Measurements from ENCODE around the gene PSMG1.
"Not testable (repeated sequence)": the region's sequence is repeated elsewhere in the genome, so short reads cannot be mapped to it uniquely, and the experiment has no call there.

Gene PSMG1, protein sequence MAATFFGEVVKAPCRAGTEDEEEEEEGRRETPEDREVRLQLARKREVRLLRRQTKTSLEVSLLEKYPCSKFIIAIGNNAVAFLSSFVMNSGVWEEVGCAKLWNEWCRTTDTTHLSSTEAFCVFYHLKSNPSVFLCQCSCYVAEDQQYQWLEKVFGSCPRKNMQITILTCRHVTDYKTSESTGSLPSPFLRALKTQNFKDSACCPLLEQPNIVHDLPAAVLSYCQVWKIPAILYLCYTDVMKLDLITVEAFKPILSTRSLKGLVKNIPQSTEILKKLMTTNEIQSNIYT

DNA sequence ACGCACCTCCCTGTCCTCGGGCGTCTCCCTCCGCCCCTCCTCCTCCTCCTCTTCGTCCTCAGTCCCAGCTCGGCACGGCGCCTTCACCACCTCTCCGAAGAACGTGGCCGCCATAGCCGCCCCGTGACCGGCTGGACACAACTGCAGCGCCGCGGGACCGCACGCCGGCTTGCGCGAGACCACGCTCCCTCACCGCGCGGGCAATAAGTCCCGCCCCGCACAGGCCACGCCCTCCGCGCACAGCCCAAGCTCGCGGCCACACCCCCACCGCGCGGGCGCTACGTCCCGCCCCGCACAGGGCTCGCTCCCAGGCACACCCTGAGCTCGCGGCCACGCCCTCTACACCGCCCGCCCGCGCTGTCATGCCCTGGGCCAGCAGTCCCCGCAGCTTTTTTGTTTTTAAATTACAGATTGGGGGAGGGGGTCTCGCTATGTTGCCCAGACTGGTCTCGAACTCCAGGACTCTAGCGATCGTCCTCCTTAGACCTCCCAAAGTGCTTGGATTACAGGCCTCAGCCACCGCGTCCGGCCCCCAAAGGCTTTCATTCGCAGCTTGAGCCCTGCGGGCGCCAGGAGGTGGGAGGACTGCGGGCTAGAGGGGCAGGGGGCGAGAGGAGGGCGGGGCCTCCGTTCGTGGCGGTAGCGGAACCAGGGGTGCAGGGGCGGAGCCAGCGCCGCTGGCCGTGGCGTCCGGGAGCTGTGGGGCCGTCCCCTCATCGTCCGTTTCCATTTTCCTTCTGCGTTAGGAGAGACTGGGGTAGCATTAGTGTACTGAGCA is at the start of gene PSMG1:
Gene PSMG1, minus strand, starts transcription at position 180 of the 778 bp plus-strand sequence. Its CDS starts 66 bp downstream, at position 114.
- peak; percentile 89 to 93 (median 89) for DNase-seq (ENCODE audit: low read depth in 2 of 3, low spot score in 1 of 3)

DNA sequence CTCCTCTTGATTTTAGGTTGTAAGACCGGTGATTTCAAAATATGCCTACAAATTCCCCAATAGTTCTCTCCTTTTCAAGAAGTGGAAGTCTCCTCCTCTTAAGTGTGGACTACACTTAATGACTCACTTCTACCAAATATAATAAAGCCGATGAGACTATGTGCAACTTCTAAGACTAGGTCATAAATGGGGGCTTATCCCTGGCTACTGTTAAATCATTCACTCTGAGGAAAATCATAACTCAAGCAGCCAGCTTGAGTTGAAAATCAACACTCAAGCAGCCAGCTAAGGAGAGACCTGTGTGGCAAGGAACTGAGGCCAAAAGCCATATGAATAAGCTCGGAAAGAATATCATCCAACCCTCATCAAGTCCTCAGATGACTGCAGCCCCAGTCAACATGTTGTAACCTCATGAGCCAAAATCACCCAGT is 49.6 kb upstream of the PSMG1 start:
- DNase-seq (ENCODE audit: low read depth in 2 of 3, low spot score in 1 of 3) = no peak

DNA sequence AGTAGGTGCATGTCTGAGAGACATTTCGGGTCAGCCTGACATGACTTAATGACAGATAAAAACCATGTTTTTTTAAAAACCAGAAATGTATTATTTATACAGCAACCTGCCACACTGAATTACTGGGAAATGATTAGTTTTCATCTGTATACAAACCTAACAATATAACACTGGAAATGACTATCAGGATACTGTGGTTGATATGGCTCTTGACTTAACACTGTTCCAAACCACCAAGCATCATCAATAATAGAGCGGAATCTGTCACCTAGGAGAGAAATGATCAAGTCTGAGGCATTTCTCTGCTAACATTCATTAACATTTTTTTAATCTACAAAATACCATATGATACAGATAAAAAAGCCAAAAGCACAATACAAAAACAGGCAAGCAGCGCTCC is 41.7 kb upstream of the PSMG1 start:
- no peak for DNase-seq (ENCODE audit: low read depth in 2 of 3, low spot score in 1 of 3)

DNA sequence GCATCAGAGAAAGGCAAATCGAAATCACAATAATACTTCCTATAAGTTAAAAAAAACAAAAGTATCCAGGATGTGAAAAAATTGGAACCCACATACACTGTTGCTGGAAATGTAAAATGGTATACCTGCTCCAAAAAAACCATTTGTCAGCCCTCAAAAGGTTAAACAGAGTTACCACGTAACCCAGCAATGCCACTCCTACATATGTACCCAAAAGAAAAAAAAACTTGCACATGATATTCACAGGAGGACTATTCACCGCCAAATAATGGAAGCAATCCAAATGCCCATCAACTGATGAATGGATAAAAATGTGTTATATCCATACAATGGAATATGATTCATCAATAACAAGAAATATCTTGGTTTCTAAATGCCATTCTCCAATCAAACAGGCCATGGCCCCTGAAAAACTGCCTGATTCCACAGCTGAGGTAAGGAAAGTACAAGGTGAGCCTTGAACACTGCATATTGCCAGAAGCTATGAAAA is 38.8 kb upstream of the PSMG1 start:
- DNase-seq (ENCODE audit: low read depth in 2 of 3, low spot score in 1 of 3) = no peak

DNA sequence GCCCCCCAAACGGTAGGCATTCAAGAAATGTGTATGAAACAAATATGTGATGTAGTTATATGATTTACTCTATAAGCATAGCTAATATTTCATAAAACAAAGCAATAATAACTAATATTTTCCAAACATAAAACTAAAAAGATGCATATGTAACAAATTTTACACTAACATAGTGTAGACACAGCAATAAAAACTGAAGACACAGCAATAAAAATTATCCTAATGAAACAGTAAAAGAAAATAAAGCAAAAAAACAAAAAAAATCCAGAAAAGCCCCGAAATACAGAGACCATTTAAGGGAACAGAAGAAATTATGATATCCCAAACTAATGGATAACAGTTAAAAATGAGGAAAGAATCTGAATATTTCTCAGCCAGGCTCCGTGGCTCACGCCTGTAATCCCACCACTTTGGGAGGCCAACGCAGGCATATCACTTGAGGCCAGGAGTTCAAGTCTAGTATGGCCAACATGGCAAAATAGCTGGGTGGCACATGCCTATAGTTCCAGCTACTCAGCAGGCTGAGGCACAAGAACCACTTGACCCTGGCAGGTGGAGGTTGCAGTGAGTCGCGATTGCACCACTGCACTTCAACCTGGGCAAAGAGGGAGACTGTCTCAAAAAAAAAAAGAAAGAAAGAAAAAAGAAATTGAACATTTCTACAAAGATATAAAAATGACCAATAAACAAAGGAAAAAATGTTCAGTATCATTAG is 38.2 kb upstream of the PSMG1 start:
- no peak for DNase-seq (ENCODE audit: low read depth in 2 of 3, low spot score in 1 of 3)

DNA sequence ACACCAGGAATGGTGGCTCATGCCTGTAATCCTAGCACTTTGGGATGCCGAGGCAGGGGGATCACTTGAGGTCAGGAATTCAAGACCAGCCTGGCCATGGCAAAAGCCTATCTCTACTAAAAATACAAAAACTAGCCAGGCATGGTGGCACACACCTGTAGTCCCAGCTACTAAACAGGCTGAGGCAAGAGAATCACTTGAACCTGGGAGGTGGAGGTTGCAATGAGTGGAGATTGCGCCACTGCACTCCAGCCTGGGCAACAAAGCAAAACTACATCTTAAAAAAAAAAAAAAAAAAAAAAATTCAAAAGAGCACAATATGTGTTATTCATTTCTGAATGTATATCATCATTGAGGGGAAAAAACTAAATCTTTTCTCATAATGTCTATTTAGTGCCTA is 37.6 kb upstream of the PSMG1 start:
- not testable (repeated sequence) for DNase-seq (ENCODE audit: low read depth in 2 of 3, low spot score in 1 of 3)

DNA sequence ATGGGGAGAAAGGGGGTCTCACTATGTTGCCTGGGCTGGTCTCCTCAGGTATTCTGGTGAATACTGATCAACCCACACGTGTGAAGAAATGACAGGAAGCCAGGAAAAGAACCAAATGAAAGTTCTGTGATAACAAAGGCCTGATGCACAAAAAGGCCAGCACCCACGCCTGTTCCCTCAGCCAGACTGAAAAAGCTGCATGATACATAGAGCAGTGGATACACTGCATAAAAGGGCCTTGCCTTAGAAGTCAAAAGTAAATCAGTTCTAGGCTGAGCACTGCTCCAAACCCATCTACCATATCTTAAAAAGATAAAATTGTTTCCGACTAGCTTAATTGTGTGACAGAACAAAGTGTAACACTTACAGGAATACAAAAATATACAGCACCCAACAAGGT is 36.9 kb upstream of the PSMG1 start:
- DNase-seq (ENCODE audit: low read depth in 2 of 3, low spot score in 1 of 3) = peak in 1 of 3 donors; percentile 5

DNA sequence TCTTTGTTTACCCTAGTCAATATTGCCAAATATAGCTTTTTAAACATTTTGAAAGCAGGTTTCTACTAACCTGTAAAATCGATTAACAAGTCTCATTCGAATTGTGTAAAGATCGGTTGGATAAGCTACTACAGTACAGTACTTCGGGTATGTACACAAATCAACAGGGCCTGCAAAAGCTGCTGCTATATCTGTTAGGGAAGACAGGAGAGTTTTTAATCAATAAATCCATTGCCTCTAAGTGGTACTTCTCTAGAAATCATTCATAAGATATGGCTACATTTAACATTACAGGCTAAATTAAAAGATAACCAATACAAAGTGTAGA is 34.8 kb upstream of the PSMG1 start:
- DNase-seq (ENCODE audit: low read depth in 2 of 3, low spot score in 1 of 3) = no peak

DNA sequence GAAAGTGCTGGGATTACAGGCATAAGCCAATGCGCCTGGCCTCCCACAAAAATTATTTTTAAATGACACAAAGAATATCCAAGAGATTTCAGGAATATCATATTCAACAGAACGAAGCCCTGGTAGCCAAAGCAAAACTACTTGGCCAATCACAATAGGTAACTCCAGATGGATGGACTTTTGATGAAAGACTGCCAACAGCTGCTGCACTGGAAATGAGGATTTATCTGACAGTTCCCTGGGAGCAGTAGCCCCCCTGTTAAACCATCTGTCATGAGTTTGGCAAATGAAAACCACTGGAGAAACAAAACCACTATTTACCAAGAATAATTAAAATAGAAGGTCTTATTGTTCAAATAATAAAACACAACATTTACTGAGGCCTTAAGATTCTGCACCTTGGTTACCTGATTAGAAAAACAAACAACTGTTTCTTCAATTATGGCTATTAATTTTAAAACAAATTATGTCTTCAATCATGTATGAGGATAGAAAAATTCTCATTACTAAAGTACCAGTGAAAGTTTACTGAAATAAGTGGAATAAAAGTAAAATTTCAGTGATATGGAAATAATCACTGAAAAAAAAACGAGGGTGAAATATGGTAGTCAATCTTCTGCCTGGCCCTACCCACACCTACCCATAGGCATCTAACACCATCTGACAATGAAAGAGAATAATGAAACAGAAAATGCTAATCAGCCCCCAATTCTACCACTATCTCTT is 34.3 kb upstream of the PSMG1 start:
- DNase-seq (ENCODE audit: low read depth in 2 of 3, low spot score in 1 of 3) = no peak

DNA sequence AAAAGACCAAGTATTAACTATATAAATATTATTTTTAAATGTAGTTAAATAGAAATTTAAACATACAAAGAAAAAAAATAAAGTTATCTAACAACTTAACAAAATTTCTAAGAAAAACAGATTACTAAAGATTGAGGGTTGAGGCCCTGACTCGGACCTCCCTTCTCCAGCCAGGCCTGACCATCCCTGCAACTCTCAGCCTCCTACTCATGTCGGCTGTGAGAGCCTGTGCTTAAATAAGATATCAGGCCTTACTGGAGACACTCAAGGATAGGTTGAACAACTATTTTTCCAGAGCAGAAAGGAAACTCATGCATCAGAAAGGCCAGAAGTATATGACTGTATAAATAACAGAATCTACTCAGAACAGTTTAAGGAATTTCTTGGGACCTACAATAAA is 33.0 kb upstream of the PSMG1 start:
- no peak for DNase-seq (ENCODE audit: low read depth in 2 of 3, low spot score in 1 of 3)

DNA sequence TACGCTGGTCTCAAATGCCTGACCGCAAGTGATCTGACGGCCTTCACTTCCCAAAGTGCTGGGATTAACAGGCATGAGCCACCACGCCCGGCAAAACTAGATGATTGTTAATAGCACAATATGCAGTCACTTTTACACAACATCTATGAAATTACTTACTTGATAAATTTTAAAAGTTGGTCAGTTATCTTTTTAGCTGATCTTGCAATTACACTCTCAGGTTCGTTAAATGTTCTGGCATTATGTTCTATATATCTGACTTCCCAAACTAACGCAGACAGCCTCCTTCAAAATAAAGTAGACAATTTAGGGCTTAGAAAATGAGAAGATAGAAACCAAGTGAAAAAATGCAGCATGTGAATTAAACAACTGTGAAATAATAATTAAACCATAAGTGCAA is 31.8 kb upstream of the PSMG1 start:
- no peak for DNase-seq (ENCODE audit: low read depth in 2 of 3, low spot score in 1 of 3)

DNA sequence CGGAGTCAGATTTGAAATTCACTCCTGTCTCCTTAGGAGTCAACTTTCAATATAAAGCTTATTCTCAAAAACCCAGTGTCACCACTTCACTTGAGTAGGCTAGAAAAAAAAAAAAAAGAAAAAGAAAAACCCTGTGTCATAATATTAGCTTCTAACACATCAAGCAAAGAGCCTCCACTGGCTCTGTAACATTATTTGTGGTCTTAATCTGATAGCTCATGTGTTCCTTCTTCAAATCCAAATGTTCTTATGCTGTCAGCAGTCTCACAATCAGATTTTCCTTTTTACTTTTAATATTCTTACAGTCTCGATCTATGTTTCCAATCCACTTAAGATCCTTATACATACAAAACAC is 26.1 kb upstream of the PSMG1 start:
- DNase-seq (ENCODE audit: low read depth in 2 of 3, low spot score in 1 of 3) = no peak

DNA sequence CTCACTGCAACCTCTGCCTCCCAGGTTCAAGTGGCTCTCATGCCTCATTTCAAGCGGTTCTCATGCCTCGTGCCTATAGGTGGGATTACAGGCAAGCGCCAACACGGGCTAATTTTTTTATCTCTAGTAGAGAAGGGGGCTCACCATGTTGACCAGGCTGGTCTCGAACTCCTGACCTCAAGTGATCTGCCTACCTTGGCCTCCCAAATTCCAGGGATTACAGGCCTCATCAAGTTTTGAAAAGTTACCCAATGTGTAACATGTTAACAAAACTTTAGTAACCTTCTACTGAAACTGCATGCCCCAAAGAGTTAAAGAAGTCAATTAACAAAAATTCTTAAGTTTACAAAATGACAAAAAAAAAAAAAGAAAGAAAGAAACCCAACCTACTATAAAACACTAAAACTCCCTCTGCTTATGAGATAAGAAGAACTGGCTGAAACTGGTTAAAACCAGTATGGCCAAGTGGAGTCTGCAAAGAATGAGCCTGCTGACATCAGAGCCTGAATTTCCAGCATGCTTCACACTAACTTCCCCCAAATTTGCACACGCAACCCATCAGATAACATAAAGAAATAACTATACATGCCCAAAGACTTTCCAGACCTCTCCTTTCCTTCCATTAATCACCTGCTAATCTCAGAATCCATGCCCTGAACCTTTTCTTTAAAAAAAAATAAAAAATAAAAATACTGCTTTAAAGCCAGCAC is 25.5 kb upstream of the PSMG1 start:
- DNase-seq (ENCODE audit: low read depth in 2 of 3, low spot score in 1 of 3) = no peak

DNA sequence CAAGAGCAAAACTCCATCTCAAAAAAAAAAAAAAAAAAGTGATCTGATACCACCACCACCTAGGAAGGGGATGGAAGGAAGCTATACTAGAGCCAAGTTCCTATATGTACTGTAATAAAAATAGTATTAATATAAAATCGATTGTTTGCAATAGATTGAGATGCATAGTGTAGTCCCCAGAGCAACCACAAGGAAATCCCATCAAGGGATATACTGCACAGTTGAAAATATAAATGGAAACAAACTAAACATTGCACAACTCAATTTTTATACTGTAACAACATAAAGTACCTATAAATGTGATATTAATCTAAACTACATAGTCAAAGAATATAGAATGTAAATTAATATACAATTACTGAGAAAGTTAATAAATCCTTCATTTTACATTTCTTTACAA is 20.9 kb upstream of the PSMG1 start:
- DNase-seq (ENCODE audit: low read depth in 2 of 3, low spot score in 1 of 3) = no peak

DNA sequence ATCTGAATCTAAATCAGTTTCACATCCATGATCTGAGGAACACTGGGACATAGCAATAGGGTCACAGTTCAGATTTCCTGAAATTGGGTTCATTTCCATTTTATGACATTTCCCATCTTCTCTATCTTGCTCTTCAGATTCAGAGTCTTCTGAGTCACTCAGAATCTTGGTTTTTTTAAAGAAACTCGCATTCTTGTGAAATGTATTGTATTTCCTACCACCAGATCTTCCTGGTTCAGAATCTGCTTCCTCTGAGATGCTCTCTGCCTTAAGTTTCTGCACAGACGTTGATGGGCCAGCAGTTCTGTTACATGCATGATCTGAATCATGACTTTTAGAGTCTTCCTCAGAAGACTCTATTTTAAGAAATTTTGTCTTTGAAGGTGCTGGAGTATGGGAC is 15.5 kb upstream of the PSMG1 start:
- no peak for DNase-seq (ENCODE audit: low read depth in 2 of 3, low spot score in 1 of 3)

DNA sequence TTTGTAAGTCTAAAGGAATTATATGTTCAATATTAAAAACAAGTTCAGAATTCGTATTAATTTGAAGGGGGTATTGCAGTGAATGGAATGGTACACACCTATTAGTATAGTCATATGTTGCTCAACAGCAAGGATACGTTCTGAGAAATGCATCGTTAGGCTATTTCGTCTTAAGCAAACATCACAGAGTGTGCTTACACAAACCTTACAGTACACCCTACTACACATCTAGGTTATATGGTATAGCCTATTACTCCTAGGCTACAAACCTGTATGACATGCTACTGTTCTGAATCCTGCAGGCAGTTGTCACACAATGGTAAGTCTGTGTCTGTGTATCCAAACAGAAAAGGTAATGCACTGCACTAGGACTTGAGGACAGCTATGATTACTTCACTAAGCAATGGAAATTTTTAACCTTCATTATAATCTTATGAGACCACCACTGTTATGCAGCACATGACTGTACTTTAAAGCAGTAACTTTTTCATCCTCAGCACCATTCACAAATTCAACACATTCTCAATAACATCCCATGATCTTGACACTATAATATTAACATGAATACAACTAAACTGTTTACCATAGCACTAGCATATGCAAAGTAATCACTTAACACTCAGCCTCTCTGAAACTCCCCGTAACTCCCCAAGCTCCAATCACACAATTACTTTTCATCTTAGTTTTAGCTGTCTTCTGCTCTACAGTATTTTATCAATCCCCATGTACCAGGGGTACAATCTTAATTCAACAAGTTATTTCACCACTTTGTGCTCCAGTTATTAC is 14.4 kb upstream of the PSMG1 start:
- DNase-seq (ENCODE audit: low read depth in 2 of 3, low spot score in 1 of 3) = no peak

DNA sequence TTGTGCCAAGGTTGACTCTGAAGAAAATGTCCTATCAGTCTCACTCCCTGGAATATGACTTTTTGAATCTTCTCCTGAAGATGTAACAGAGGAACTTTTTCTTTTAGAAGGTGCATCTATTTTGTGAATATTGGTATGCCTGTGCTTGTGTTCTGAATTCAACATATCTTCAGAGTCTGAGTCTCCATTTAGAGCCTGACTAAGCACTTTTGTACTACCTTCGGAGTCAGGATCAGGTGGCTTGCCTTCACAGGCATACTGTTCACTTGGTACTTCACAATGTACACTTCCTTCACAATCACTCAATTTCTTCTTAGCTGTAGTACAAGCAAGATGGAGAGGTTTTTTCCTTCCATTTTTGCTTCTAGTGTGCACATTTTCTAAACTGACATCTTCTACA is 13.6 kb upstream of the PSMG1 start:
- DNase-seq (ENCODE audit: low read depth in 2 of 3, low spot score in 1 of 3) = no peak

DNA sequence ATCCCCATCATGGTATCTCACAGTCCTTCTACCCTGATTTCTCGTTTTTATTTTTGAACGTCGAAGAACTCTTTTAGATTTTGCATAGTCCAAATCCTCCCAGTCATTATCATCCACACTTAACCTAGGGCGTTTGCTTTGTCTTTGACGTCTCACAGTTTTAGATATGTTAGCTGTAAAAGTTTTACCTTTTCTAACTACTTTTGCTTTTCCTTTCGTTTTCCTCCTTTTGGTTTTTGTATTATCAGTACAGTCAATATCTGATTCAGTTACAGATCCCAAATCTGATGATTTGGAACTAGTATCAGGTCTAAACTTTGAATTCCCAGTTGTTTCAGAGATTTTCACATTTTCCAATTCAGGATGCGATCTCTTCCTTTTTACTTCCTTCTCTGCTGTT is 13.1 kb upstream of the PSMG1 start:
- DNase-seq (ENCODE audit: low read depth in 2 of 3, low spot score in 1 of 3) = no peak

DNA sequence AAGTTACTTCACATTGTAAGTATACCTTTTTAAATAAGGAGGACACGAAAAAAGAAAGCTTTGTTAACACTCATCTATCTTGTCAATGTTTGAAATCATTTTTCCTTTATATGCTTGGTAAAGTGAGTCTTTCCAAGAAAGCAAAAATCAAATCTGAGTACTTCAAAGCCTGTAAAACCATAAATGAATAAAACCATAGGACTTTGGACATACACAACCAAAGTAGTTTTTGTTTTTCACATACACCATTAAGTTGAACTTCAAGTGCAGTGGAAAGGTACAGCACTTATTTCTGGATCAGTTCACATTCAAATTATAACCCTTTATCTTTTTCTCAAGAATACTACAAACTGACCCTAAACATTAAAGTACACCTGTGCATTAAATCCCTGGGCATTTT is 10.1 kb upstream of the PSMG1 start:
- no peak for DNase-seq (ENCODE audit: low read depth in 2 of 3, low spot score in 1 of 3)
